T-helper 2 cell (primary cell): ENCODE measurements around the gene CXCL3.

Experiments used
- DNase-seq, 5 experiments: peaks; one replicate each; pipeline versions ENCODE4 v3.0.0 to v3.0.0-alpha.2; 2012 to 2022

CXCL3 gene

DNA sequence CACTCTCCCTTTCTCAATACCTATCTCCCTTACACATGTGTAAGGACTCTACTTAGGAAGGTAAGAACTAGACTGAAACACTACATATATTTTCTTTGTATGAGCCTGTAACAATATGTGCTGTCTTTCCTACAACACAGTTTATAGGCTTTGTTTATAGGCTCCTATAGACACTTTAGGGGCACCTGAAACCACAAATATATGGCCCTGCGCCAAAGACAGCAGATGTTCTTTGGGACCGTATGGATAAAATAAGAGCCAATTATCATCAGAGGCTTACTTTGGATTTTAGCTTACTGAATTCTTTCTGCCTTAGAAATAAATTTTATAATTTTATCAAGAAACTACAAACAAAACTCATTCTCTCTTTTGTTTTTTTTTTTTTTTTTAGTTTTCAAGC, 16.6 kb upstream of the CXCL3 start:
- no peak for DNase-seq

DNA sequence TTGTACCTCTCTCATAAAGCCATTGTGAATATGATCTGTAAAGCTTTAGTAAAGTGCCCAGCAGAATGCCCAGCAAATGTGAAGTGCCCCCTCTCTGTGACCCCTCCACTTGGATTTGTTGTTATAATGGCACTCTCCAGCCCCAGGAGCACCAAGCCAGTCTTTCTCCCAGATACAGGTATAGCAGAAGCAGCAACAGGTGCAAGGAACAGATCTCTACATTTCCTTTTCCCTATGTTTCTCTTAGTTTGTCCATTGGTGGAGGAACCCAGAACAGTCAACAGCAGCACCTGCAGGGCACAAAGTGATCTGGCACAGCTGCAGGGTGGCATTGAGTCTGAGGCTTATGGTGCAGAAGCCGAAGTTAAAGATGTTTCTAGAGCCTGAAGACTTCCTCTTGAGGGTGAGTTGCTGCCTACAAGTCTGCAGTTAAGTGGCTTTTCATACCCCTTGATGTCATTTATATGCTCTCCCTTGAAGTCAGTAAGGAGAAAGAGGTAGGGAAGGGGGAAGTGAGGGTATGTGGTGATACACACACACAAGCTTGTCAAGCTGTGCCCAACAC, 16.1 kb upstream of the CXCL3 start:
- DNase-seq = no peak

DNA sequence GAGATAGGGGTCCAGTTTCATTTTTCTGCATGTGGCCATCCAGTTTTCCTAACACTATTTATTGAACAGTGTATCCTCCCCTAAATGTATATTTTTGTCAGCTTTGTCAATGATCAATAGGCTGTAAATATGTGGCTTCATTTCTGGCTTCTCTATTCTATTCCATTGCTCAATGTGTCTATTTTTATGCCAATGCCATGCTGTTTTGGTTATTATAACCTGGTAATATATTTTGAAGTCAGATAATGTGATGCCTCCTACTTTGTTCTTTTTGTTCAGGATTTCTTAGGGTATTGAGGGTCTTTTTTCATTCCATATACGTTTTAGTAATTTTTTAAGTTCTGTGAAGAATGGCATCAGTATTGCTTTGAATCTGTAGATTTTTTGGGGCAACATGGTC, 8.7 kb upstream of the CXCL3 start:
- DNase-seq = no peak

- DNase-seq = no peak
These were observed 7.3 kb upstream of the CXCL3 start for GRCh38 chr4:74045772-74046171.

DNA sequence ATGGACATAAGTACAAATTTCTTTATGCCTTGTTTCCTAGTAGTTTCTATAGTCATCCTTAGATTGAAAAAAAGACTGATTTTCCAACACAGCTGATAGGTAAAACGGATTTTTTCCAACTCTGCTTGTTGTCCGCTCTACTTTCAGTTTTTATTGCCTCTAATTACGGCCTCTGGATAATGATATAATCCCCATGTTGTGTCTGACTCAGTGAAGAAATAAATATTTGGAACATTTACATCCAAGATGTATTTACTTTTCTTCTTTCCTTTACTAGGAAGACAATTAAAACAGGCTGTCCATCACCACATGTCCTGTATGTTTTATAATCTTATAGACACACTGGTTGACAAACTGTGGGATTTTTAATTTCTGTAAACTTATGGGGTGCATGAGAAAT, 6.8 kb upstream of the CXCL3 start:
- DNase-seq = no peak

GRCh38 chr4:74044677-74045076, 6.2 kb upstream of the CXCL3 start:
- no peak for DNase-seq

GRCh38 chr4:74042681-74043080, 4.2 kb upstream of the CXCL3 start:
- no peak for DNase-seq

- DNase-seq = no peak
These were observed 2.9 kb upstream of the CXCL3 start for GRCh38 chr4:74041418-74041817.

DNA sequence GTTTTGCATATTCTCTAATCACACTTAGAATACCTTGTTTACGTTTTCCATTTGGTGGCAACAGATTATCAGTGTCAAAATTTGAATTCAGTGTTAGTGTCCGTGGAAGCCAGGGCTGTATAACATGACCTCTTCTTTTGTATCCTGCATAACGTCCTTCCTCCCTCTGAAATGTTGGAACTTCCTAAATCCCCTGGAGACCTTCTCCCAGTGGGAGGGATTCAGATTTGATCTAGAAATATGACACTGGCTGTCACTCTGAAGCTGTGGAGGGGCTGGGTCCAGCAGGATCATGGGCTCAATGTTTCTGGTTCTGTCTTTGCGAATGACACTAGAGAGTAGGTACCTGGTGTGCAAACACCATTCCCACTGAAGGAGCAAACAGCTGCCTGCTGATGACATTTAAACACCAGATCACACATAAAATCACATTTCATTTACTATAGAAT, 850 bp upstream of the CXCL3 start:
- DNase-seq = no peak

DNA sequence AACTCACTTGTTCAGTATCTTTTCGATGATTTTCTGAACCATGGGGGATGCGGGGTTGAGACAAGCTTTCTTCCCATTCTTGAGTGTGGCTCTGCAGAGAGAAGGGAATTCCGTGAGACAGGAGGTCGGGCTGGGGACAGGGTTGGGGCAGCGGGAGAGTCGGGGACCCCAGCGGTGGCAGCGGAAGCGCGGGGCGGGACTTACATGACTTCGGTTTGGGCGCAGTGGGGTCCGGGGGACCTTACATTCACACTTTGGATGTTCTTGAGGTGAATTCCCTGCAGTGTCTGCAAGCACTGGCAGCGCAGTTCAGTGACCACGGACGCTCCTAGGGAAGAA, 434 bp downstream of the CXCL3 start:
- DNase-seq = no peak

DNA sequence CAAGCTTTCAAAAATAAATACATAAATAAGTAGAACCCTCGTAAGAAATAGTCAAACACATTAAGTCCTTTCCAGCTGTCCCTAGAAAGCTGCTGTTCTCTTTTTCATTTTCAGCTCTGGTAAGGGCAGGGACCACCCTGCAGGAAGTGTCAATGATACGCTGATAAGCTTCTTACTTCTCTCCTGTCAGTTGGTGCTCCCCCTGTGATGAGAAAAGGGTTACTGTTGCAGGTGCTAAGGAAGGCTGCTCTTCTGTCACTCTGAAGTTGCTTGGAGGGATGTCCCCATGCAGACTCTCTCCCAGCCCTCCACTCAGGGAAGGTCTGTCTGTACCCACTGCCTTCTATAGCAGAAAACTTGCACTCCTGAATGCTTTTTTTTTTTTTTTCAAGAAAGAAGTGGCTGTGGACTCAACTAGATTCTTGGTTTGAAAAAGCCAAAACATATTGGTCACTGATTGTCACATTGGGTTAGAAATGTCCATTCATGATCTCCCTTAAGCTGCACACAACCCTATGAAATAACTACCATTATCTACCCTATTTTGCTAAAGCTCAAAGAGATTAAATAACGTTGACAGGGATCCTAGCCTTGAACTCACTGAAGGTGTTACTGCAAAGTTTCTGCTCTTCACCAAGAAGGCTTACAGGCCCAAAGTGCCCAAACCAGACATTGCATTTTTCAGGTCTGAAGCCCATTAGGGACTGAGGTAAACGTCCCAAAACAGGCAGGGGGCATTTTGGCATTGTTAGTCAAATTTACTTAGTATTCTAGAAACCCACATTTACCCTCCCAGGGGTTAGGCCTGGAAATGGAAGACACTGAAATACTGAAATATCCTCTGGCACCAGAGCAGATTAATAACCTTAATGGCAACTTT, 1.2 kb downstream of the CXCL3 start:
- DNase-seq = no peak

GRCh38 chr4:74033739-74034138, 4.8 kb downstream of the CXCL3 start:
- no peak for DNase-seq

DNA sequence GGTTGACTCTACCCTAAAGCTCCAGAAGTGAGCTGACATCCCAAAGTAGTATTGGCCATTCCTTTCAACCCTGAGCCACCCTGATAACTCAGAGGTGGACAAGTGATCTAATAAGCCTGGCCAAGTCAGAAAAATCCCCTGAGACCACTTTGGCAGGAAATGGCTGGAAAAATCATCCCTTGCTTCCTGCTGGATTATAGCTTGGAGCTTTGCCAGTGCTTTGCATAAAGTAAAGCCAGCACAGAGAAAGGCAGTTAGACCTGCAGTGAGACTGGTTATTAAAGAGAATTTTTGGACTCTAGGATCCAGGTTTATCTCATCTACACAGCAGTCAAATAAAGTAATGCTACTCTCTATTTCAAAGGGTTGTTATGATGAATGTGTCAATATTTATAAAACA, 6.4 kb downstream of the CXCL3 start:
- no peak for DNase-seq

DNA sequence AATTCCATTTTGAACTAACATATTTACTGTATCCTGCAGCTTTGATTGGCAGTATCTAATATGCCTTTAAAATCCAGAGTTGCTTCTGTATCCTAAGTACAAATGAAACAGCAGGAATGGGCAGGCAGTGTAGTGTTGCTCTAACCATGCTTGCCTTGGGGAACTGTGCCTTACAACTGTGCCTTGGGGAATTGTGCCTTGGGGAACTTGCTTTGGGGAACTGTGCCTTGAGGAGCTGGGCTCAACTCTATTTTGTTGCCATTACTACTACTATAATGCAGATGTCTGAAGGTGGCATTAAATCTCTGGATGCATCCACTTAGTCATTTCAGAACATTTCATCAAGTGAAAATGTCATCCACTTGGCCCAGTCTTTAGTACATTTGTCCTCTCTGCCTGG, 6.9 kb downstream of the CXCL3 start:
- DNase-seq = no peak

DNA sequence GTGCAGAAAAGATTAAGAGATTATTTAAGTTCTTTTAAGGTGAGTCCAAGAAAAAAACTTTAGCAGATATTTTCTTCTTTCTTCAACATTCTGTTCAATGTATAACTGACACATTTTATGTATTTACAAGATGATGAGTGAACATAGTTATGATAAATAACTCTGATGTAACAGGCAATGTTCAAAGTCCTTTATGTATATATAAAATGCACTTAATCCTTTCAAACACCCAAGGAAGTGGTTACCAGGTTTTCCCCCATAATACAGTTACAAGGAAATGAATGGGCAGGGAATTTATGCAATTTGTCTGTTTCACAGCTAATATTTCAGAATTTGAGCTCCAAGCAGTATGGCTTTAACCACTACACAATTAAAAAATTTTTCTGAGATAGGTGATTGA, 8.2 kb downstream of the CXCL3 start:
- DNase-seq = no peak

DNA sequence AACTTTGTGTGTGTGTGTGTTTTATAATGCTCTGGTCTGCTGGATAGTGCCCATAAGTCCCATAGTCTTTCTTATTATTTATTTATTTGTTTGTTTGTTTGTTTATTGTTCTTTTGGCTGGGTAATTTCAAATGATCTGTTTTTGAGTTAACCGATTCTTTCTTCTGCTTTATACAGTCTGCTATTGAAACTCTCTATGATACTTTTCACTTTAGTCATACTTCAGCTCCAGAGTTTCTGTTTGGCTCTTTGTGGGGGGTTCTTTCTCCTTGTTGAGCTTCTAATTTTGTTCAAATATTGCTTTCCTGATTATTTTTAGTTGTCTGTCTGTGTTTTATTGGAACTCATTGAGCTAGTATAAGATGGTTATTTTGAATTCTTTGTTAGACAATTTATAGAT, 10.0 kb downstream of the CXCL3 start:
- DNase-seq = no peak

DNA sequence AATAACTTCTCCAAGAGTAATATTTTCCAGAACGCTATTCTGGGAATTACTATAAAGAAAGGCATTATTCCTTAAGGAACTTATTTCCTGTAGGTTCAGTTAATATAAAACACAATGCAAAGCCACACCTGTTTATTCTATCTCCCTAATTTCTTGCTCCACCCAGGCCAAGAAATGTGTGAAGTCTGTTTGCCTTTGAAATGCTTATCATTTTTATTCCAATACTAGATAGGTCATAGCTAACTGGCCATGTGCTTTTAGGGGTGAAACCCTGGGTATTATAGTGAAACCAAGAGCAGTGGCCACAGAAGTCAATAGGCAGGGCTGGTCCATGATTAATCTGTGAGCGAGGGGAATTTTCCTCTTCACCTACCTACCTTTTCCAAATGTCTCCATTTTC, 14.8 kb downstream of the CXCL3 start:
- no peak for DNase-seq

GRCh38 chr4:74021601-74022000, 16.9 kb downstream of the CXCL3 start:
- DNase-seq = no peak

GRCh38 chr4:74018771-74019170, 19.7 kb downstream of the CXCL3 start:
- DNase-seq = peak in 1 of 5 experiments; percentile 67

GRCh38 chr4:74018116-74018515, 20.4 kb downstream of the CXCL3 start:
- DNase-seq = no peak

DNA sequence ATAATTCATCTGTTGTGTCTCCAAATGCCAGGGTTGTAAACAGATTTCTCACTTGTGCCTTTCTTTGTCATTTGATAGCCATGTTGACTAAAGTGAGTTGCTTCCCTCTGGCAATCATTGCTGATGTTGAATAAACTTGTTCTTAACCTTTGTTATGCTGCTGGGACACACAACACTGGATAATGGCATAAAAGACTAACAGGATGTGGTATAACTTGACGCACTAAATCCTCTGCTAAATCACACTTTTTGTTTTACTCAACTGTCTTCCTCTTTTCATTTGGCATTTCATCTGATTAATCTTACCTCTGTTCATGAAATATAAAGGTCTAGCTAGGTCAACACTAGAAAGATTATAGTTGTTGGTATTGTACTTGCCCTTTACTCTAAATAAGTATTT, 22.4 kb downstream of the CXCL3 start:
- peak in 1 of 5 experiments; percentile 91 for DNase-seq

- DNase-seq = peak in 1 of 5 experiments; percentile 58
These were observed 23.2 kb downstream of the CXCL3 start for GRCh38 chr4:74015126-74015780.

DNA sequence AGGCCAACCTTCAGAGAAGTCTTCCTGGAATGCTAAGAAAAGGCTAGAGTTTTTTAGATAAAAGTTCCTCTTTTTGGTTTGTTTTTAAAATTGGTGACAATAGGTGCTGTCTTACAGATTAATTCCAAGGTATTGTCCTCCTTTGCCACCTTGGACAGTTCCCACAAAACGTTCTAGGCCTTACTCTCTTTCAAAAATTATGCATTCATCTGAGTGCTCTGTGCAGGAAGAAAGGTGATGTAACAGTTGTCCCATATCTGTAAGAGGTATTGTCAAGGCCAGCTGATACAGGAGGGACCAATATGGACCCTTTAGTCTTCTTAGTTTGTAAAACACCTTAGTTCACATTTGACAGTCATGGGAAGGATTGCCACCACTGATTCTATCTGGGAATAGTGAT, 24.2 kb downstream of the CXCL3 start:
- no peak for DNase-seq

GRCh38 chr4:74013264-74013663, 25.2 kb downstream of the CXCL3 start:
- no peak for DNase-seq
